ENCODE results near the gene DGKZ.

DNA sequence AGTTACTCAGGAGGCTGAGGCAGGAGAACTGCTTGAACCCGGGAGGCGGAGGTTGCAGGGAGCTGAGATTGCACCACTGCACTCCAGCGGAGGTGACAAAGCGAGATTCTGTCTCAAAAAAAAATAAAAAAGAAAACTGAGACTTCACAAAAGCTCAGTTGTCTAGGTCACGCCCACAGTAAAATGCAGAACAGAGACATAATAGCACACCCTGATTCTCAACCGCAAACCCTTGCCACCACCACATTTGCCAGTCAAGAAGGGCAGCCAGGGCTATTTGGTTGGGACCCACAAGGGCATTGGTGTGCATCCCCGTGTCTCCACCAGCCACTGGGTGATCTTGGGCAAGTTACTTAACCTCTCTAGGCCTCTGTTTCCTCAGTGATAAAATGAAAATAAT is 44.4 kb upstream of the DGKZ start:
- no peak for TF ChIP-seq POLR2A (IDR thresholded peaks at IDR 0.05)
- TF ChIP-seq, protein P1, sequence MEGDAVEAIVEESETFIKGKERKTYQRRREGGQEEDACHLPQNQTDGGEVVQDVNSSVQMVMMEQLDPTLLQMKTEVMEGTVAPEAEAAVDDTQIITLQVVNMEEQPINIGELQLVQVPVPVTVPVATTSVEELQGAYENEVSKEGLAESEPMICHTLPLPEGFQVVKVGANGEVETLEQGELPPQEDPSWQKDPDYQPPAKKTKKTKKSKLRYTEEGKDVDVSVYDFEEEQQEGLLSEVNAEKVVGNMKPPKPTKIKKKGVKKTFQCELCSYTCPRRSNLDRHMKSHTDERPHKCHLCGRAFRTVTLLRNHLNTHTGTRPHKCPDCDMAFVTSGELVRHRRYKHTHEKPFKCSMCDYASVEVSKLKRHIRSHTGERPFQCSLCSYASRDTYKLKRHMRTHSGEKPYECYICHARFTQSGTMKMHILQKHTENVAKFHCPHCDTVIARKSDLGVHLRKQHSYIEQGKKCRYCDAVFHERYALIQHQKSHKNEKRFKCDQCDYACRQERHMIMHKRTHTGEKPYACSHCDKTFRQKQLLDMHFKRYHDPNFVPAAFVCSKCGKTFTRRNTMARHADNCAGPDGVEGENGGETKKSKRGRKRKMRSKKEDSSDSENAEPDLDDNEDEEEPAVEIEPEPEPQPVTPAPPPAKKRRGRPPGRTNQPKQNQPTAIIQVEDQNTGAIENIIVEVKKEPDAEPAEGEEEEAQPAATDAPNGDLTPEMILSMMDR (IDR thresholded peaks at IDR 0.05): no peak
- TF ChIP-seq POLR2AphosphoS5 (IDR thresholded peaks at IDR 0.05): no peak
- no peak for TF ChIP-seq EP300 (IDR thresholded peaks at IDR 0.05)

Measured in sigmoid colon (tissue), 4 donors.